ENCODE results near the gene KMT2C.

The KMT2C gene

GRCh38 chr7:152097330-152097729, 338.5 kb downstream of the KMT2C start:
- DNase-seq = no peak

GRCh38 chr7:152095771-152096170, 340.0 kb downstream of the KMT2C start:
- DNase-seq = no peak

GRCh38 chr7:152093717-152094116, 342.1 kb downstream of the KMT2C start:
- no peak for DNase-seq

DNA sequence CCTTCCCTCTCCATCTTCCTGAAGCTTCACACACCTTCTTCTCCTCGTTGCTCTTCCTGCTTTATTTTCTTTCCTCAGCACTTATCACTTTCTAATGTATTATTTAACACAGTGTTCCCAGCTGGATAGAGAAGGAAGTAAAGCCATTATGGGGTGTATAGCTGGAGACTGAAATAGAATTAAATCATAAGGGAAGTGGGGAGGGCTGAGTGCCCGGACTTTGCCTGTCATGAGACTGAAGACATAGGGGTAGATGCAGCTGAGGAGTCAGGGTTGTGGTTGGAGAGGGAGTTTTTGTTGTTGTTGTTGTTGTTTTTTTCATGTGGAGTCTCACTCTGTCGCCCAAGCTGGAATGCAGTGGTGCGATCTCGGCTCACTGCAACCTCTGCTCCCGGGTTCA, 345.1 kb downstream of the KMT2C start:
- no peak for DNase-seq

DNA sequence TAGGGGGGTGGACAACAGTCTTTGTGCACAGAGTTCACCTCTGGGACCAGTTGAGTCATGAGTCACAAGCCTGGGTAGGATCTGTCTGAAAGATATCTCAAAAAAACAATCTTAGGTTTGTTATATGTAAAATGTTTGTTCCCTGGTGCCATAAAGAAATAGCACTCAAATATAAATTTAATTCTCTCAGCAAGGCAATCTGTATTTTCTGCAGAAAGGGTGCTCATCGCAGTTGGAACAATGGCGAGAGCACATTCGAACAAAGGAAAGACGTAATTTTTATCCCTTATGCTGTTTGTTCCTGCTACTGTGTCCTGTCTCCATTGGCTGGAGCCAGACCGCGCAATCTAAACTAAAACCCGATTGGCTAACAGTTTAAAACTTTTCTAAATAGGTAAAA, 346.6 kb downstream of the KMT2C start:
- DNase-seq = no peak

DNA sequence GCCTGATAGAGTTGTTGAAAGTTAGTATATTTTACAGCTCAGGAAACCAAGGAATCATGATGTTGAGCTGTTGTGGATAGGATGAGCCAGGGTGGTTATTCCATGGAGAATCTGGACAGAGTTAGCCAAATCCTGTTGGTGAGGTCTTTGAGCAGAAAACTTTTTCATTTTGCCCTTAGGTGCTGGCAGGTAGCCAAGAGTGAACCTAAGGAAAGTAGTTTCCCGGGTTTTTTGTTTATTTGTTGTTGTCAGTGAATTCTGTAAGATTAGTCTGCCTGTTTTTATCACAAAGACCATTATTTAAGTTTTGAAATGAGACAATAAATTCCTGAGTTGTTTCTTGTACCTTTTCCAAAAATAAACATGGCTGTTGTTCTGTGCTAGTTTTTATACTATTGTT, 349.3 kb downstream of the KMT2C start:
- no peak for DNase-seq

DNA sequence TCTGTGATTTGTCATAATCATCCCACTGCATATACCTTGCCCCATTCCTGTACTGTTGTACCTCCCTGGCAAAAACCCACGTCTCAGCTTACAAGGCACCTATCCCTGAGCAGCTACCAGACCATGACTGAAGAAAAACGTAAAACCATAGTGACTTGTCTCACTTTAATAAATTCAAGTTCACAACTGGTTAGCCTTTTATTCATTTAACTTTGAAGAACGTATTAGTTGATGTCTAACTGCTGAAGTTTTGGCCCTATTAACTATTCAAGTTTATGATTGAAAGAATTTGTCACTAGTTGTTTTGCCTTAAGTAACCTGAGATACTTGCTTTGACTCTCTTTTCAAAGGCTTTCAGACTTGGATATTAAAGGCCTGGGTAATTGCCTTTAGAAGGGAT, 350.7 kb downstream of the KMT2C start:
- DNase-seq = no peak
